ENCODE results near the gene AGBL1.

Gene AGBL1

DNA sequence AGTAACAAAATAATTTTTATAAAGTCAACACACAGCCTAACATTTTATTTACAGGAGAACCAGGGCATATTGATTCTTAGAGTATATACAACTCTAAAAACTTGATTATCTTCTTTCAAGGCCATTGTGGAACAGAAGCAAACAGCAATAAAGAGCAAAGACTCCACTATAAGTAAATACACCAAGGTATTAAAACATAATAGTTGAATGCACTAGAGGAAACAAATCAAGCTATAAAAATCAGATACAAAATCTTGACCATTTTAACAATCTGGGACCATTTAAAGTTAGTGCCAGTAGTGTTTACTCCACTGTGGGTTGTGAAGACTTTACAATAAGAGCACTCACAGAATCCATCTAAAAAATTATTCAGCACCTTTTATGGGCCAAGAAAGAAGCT, 323.6 kb downstream of the AGBL1 start:
- no peak for DNase-seq (ENCODE audit: extremely low read depth, insufficient read length)
- H3K27me3 ChIP-seq (replicated peaks; ENCODE audit: control insufficient read depth, insufficient read depth, low read length): no peaks in the 10 kb centered on the region
- H3K4me3 ChIP-seq (replicated peaks; ENCODE audit: low read depth, low read length): no peak overlapping the region
- H3K36me3 ChIP-seq (ENCODE audit: control insufficient read depth, insufficient read depth, low read length): no peaks in the 10 kb centered on the region
- TF ChIP-seq, protein P1, sequence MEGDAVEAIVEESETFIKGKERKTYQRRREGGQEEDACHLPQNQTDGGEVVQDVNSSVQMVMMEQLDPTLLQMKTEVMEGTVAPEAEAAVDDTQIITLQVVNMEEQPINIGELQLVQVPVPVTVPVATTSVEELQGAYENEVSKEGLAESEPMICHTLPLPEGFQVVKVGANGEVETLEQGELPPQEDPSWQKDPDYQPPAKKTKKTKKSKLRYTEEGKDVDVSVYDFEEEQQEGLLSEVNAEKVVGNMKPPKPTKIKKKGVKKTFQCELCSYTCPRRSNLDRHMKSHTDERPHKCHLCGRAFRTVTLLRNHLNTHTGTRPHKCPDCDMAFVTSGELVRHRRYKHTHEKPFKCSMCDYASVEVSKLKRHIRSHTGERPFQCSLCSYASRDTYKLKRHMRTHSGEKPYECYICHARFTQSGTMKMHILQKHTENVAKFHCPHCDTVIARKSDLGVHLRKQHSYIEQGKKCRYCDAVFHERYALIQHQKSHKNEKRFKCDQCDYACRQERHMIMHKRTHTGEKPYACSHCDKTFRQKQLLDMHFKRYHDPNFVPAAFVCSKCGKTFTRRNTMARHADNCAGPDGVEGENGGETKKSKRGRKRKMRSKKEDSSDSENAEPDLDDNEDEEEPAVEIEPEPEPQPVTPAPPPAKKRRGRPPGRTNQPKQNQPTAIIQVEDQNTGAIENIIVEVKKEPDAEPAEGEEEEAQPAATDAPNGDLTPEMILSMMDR (IDR thresholded peaks at IDR 0.05; ENCODE audit: insufficient read depth, low read length, poor library complexity, severe bottlenecking): no peak

DNA sequence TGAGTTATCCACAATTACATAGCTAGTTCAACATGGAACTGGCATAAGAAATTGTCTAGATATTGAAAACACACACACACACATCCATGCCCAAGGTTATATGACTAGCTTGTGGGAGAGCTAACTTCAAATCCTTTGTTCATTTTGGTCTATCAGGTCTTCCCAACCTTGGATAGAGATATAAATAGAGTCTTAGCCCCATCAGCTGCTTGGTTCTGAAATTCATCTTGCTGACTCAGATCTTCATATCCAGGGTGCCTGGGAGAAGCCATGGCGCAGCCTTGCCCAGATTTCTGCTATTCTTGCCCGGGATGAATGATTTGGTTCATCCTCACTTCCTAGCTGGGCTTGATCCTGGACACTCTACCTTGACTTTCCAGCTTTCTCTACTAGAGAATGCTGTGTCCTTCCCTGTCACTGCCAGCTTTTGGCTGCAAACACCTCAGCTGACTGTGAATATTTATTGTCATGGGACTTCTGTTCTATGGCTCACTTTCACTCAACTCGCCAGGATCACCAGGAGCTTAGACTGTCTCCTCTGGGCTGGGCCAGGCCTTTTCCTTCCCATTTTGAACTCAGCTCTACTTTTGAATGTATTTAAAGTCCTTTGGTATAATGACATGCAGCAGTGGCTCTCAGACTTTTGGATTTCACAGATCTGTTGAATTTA, 324.4 kb downstream of the AGBL1 start:
- Histone ChIP-seq H3K36me3 (ENCODE audit: control insufficient read depth, insufficient read depth, low read length) (no peaks in the 10 kb centered on the region), H3K27me3 (replicated peaks; ENCODE audit: control insufficient read depth, insufficient read depth, low read length) (no peaks in the 10 kb centered on the region), H3K4me3 (replicated peaks; ENCODE audit: low read depth, low read length) (no peak overlapping the region)
- TF ChIP-seq, protein P1 (IDR thresholded peaks at IDR 0.05; ENCODE audit: insufficient read depth, low read length, poor library complexity, severe bottlenecking): no peak
- no peak for DNase-seq (ENCODE audit: extremely low read depth, insufficient read length)

DNA sequence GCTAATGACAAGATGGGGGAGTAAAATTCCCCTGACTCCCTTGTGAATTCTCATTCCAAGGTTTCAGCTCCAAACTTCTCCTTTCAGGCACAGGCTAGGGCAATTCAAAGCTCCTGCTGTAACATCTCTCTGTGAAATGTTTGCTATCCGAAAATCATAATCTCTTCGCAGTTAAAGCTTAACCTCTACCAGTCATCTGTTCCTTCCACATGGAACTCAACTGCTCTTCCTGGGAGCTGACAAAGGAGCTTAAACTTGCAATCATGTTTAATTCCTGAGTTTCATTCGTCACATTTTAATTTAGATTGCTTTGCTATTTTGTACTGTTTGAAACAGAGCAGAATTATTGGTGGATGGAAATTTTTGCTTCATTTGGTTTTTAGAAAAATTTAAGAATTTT, 328.6 kb downstream of the AGBL1 start:
- no peaks in the 10 kb centered on the region for H3K36me3 ChIP-seq (ENCODE audit: control insufficient read depth, insufficient read depth, low read length)

DNA sequence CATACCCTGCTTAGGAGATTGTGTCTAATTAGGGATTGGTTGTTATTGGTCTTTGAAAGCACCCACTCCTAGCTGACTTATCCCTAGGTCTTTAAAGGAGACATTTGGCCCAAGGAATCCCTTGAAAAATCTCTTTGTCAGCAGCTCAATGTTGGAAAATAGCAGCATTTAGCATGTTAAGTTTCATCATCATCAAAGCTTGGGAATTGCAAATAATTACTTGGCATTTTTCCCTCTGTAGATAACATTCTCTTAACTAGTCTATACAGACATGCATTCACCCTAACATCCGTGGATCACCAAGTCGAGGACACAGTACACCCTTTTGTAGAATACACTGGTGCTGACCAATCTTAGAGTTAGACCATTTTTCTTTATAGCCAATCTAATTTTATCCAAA, 332.2 kb downstream of the AGBL1 start:
- DNase-seq (ENCODE audit: extremely low read depth, insufficient read length): no peak
- Histone ChIP-seq H3K27me3 (replicated peaks; ENCODE audit: control insufficient read depth, insufficient read depth, low read length) (no peaks in the 10 kb centered on the region), H3K36me3 (ENCODE audit: control insufficient read depth, insufficient read depth, low read length) (no peaks in the 10 kb centered on the region), H3K4me3 (replicated peaks; ENCODE audit: low read depth, low read length) (no peak overlapping the region)
- TF ChIP-seq, protein P1 (IDR thresholded peaks at IDR 0.05; ENCODE audit: insufficient read depth, low read length, poor library complexity, severe bottlenecking): no peak

More for the DNA sequence above, 328.6 kb downstream of the AGBL1 start:
- no peak for DNase-seq (ENCODE audit: extremely low read depth, insufficient read length)
- TF ChIP-seq, protein P1 (IDR thresholded peaks at IDR 0.05; ENCODE audit: insufficient read depth, low read length, poor library complexity, severe bottlenecking): no peak
- H3K4me3 ChIP-seq (replicated peaks; ENCODE audit: low read depth, low read length): no peak overlapping the region
- no peaks in the 10 kb centered on the region for H3K27me3 ChIP-seq (replicated peaks; ENCODE audit: control insufficient read depth, insufficient read depth, low read length)

DNA sequence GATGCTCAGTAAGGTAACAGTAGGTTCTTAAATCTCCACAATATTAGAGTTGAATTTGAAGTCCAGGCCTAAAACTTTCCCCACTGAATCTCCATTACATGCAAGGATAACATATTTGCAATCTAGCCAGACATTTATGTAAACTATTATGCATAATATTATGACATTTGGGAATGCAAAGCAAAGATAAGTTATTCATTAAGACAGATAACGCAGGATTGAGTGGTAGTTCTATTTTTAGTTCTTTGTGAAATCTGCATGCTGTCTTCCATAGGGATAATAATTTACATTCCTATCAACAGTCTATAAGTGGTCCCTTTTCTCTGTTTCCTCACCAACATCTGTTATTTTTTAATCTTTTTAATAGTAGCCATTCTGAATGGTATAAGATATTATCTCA, 333.5 kb downstream of the AGBL1 start:
- TF ChIP-seq, protein P1 (IDR thresholded peaks at IDR 0.05; ENCODE audit: insufficient read depth, low read length, poor library complexity, severe bottlenecking): no peak
- no peak for DNase-seq (ENCODE audit: extremely low read depth, insufficient read length)
- no peaks in the 10 kb centered on the region for H3K36me3 ChIP-seq (ENCODE audit: control insufficient read depth, insufficient read depth, low read length)
- H3K27me3 ChIP-seq (replicated peaks; ENCODE audit: control insufficient read depth, insufficient read depth, low read length): no peaks in the 10 kb centered on the region
- no peak overlapping the region for H3K4me3 ChIP-seq (replicated peaks; ENCODE audit: low read depth, low read length)

DNA sequence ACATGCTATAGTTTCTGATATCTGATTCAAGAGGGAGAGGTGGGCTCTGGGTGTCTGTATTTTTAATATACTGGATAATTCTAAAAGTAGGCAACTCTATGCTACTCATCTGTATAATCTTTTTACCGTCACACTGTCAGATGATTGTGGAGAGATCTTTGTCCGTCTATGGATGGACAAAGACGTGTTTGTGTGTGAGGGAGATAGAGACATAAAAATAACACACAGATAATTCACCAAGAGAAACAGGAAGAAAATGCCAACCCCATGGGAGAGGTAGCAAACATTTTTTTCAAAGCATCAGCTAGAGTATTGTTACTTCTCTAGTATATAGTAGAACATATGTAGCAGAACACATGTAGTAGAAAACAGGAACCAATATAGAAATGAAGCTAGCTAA, 346.1 kb downstream of the AGBL1 start:
- no peak for DNase-seq (ENCODE audit: extremely low read depth, insufficient read length)
- Histone ChIP-seq H3K27me3 (replicated peaks; ENCODE audit: control insufficient read depth, insufficient read depth, low read length) (no peaks in the 10 kb centered on the region), H3K4me3 (replicated peaks; ENCODE audit: low read depth, low read length) (no peak overlapping the region), H3K36me3 (ENCODE audit: control insufficient read depth, insufficient read depth, low read length) (no peaks in the 10 kb centered on the region)
- TF ChIP-seq, protein P1 (IDR thresholded peaks at IDR 0.05; ENCODE audit: insufficient read depth, low read length, poor library complexity, severe bottlenecking): no peak
